Endothelial cell of umbilical vein (primary cell): ENCODE measurements around the gene LYPD5. TPM values are rescaled to one million over a fixed set of nuclear protein-coding genes. Genes with fewer than 3 reads are reported as not detected.
A peak's percentile ranks its signal among the peaks of the same experiment; 100 is the strongest.

Experiments
- BruUV-seq: library from RNA; stranded (reverse); fragments of 400-500 nt; replicated peaks from 2 replicates; lab custom pipeline; 2021; lab: Mats Ljungman, UMichigan
- CTCF ChIA-PET: fragments of 300-600, 350-600 bp; sonication (Branson Sonifier 250); formaldehyde crosslinking; loops from one replicate; lab custom pipeline; 2021; ENCODE audit warnings: antibody characterized with exemption, inconsistent platforms; lab: Charles Lee
- POLR2A ChIA-PET: fragments of 300-600, 350-600 bp; sonication (Branson Sonifier 250); formaldehyde crosslinking; loops from one replicate; lab custom pipeline; 2021; ENCODE audit warnings: antibody characterized with exemption, inconsistent platforms; lab: Charles Lee
- DNase-seq: peaks from one replicate; pipeline ENCODE4 v3.0.0-alpha.2; 2011; ENCODE audit warnings: low read depth, low spot score
- FAIRE-seq: peaks from 2 replicates; lab custom pipeline; 2011; peaks lifted over from hg19 to GRCh38; lab: Jason Lieb, UNC
- H2AFZ ChIP-seq: 2 replicates; pipeline ENCODE4 v1.6.0; 2012; ENCODE audit warnings: low read depth, low read length, control low read depth, inconsistent platforms
- H3K27ac ChIP-seq: 2 replicates; pipeline ENCODE4 v1.5.1; 2011; ENCODE audit warnings: low read depth, mild to moderate bottlenecking, control low read depth, low read length, moderate library complexity; ENCODE audit not compliant: insufficient read depth
- H3K27me3 ChIP-seq, 2 experiments: 2 replicates each; pipeline versions ENCODE4 v1.6.0 to v1.6.1; 2011; ENCODE audit warnings: low read length in 2 of 2, mixed read lengths in 1 of 2; ENCODE audit not compliant: control insufficient read depth in 2 of 2, insufficient read depth in 2 of 2
- H3K36me3 ChIP-seq, 2 experiments: 2 replicates in 1 of 2; 3 replicates in 1 of 2; pipeline ENCODE4 v1.5.1; 2011; ENCODE audit warnings: low read length in 2 of 2, mild to moderate bottlenecking in 1 of 2, moderate library complexity in 1 of 2; ENCODE audit not compliant: control insufficient read depth in 2 of 2, insufficient read depth in 2 of 2; ENCODE audit errors: extremely low read depth in 1 of 2
- H3K4me1 ChIP-seq: 3 replicates; pipeline ENCODE4 v1.5.1; 2011; ENCODE audit warnings: mild to moderate bottlenecking, low read length; ENCODE audit not compliant: control insufficient read depth, insufficient read depth; ENCODE audit errors: extremely low read depth
- H3K4me2 ChIP-seq: 2 replicates; pipeline ENCODE4 v1.6.1; 2011; ENCODE audit warnings: low read length, control low read depth, mixed read lengths; ENCODE audit not compliant: insufficient read depth
- H3K4me3 ChIP-seq, 3 experiments: fragments of 200-600 bp in 1 of 3; sonication (generic), shearing (Covaris generic) in 1 of 3; replicated peaks in 1 of 3; 2 replicates each; pipeline ENCODE4 v1.5.1; 2011 to 2016; ENCODE audit warnings: control low read depth in 3 of 3, low read length in 3 of 3, mild to moderate bottlenecking in 2 of 3, inconsistent platforms in 1 of 3, low read depth in 1 of 3, moderate library complexity in 1 of 3; ENCODE audit not compliant: insufficient read depth in 1 of 3
- H3K79me2 ChIP-seq: 2 replicates; pipeline ENCODE4 v1.6.0; 2012; ENCODE audit warnings: low read length, inconsistent platforms; ENCODE audit not compliant: control insufficient read depth, insufficient read depth
- H3K9ac ChIP-seq: replicated peaks from 2 replicates; pipeline ENCODE3; 2011; ENCODE audit warnings: low read length, control low read depth; ENCODE audit not compliant: insufficient read depth; ENCODE audit errors: extremely low read depth
- H3K9me1 ChIP-seq: replicated peaks from 3 replicates; pipeline ENCODE4 v1.6.0; 2011; ENCODE audit warnings: mild to moderate bottlenecking, low read length; ENCODE audit not compliant: control insufficient read depth, insufficient read depth; ENCODE audit errors: extremely low read depth
- H3K9me3 ChIP-seq: replicated peaks from 2 replicates; pipeline ENCODE4 v1.5.1; 2012; ENCODE audit warnings: low read length, inconsistent platforms; ENCODE audit not compliant: control insufficient read depth, insufficient read depth
- H4K20me1 ChIP-seq: replicated peaks from 2 replicates; pipeline ENCODE3; 2011; ENCODE audit warnings: mild to moderate bottlenecking, low read length; ENCODE audit not compliant: control insufficient read depth, insufficient read depth; ENCODE audit errors: extremely low read depth
- EZH2 ChIP-seq: IDR thresholded peaks from 2 replicates; pipeline ENCODE4 v1.6.1; 2012; ENCODE audit warnings: borderline replicate concordance, low read depth, mild to moderate bottlenecking, moderate library complexity, low read length, inconsistent platforms; ENCODE audit not compliant: severe bottlenecking
- GATA2 ChIP-seq: IDR thresholded peaks from 2 replicates; pipeline ENCODE4 v1.7.0; 2011; ENCODE audit warnings: low read depth, mild to moderate bottlenecking, moderate library complexity, mixed read lengths, low read length; ENCODE audit not compliant: insufficient read length, insufficient read depth
- JUN ChIP-seq: IDR thresholded peaks from 2 replicates; pipeline ENCODE4 v1.6.1; 2011; ENCODE audit warnings: borderline replicate concordance, low read depth; ENCODE audit not compliant: insufficient read length, insufficient read depth
- MYC ChIP-seq: IDR thresholded peaks from one replicate; pipeline ENCODE4 v1.6.1; 2011; ENCODE audit warnings: mild to moderate bottlenecking, low read depth, low read length
- POLR2A ChIP-seq: IDR thresholded peaks from 2 replicates; pipeline ENCODE4 v1.6.1; 2012; ENCODE audit warnings: low read depth, mild to moderate bottlenecking, control low read depth, low read length
- POLR2AphosphoS5 ChIP-seq: IDR thresholded peaks from 2 replicates; pipeline ENCODE4 v1.6.1; 2012; ENCODE audit warnings: low read depth, mild to moderate bottlenecking, control low read depth, low read length, moderate library complexity; ENCODE audit not compliant: insufficient read depth
- dilution Hi-C: fragments of 300-500 bp; cut with MboI; formaldehyde crosslinking; loops from one replicate; pipeline ENCODE4 v1.15.0; 2019; ENCODE audit warnings: low sequenced_read_pairs; ENCODE audit not compliant: extremely low pct_ligation_motif_present
- intact Hi-C: fragments of 100-400 bp; cut with micrococcal nuclease; formaldehyde crosslinking; loops from one replicate; pipeline ENCODE4 v1.10.0; 2022
- polyA plus RNA-seq, 4 experiments: library from polyadenylated mRNA; depleted of rRNA in 3 of 4; stranded (reverse) in 3 of 4; unstranded in 1 of 4; fragments of >200 nt; gene quantifications; 2 replicates each; pipeline versions ENCODE4 v1.2.1 to v1.2.3, GENCODE V29; 2011 to 2012; ENCODE audit warnings: missing spikeins in 1 of 4
- total RNA-seq: library from RNA; stranded (reverse); gene quantifications from 2 replicates; pipeline ENCODE4 v1.2.3, GENCODE V29; 2021
- TF ChIP-seq, protein P1 (sequence below), 2 donors: IDR thresholded peaks; 1 replicate in 1 of 2; 2 replicates in 1 of 2; pipeline ENCODE4 v1.5.1; 2011; ENCODE audit warnings: low read length in 2 of 2, mild to moderate bottlenecking in 2 of 2, moderate library complexity in 2 of 2, control low read depth in 1 of 2, inconsistent platforms in 1 of 2, low read depth in 1 of 2; ENCODE audit not compliant: insufficient read depth in 1 of 2; ENCODE audit errors: extremely low read depth in 1 of 2

LYPD5 gene
- total and polyA plus RNA-seq, 2 donors (not counting 3 experiments of a cell fraction or from before 2014, with no cell fraction given): 0.28 TPM; not detected in 1

- peaks cover 7% of the 10 kb centered on the region for H3K9me3 ChIP-seq
- no peak overlapping the region for H3K27ac ChIP-seq
- H3K9ac ChIP-seq: no peak overlapping the region
- no peaks in the 10 kb centered on the region for H3K27me3 ChIP-seq
- no peak for DNase-seq
- CTCF ChIA-PET: no interaction called here
- no peak overlapping the region for H2AFZ ChIP-seq
- H4K20me1 ChIP-seq: no peaks in the 10 kb centered on the region
- no TSS peak for BruUV-seq
- no peak overlapping the region for H3K4me2 ChIP-seq
- no peaks in the 10 kb centered on the region for H3K4me1 ChIP-seq
- dilution Hi-C loops (no loop called here), intact Hi-C loops (no loop called here)
- H3K36me3 ChIP-seq: peaks cover 6 to 15% of the 10 kb centered on the region in 2 experiments
- H3K9me1 ChIP-seq: no peaks in the 10 kb centered on the region
- POLR2A ChIA-PET: no interaction called here
- FAIRE-seq: no peak
- TF ChIP-seq GATA2: no peak
- TF ChIP-seq MYC: no peak
- no peak for TF ChIP-seq POLR2A
- no peak for TF ChIP-seq JUN
- TF ChIP-seq EZH2: no peak
- TF ChIP-seq POLR2AphosphoS5: no peak
- H3K79me2 ChIP-seq: no peaks in the 10 kb centered on the region
- H3K4me3 ChIP-seq: no peak overlapping the region
Observed at GRCh38 chr19:43839139-43839538, 36.9 kb upstream of the LYPD5 start.

- Histone ChIP-seq H3K79me2 (no peaks in the 10 kb centered on the region), H2AFZ (peak within 1 kb of the TSS; percentile 91), H3K4me2 (peak within 1 kb of the TSS; percentile 69), H3K9me3 (no peaks in the 10 kb centered on the region), H3K9ac (peak within 1 kb of the TSS; percentile 40), H3K4me3 (peak within 1 kb of the TSS; percentile 68 to 94 (median 71)), H3K36me3 (no peaks in the 10 kb centered on the region), H3K27me3 (peaks cover 0 to 3% of the 10 kb centered on the region in 2 experiments), H4K20me1 (no peaks in the 10 kb centered on the region), H3K9me1 (no peaks in the 10 kb centered on the region), H3K4me1 (peaks cover 4% of the 10 kb centered on the region), H3K27ac (no peak within 1 kb of the TSS)
- intact Hi-C loops: loop anchor here (1.0 to 10.0 kb wide), 3 partner anchors 110 to 314 kb away; partner anchors contain the start of genes ZNF224, ZNF234 and ZNF45
- ChIA-PET CTCF (interaction anchor here (0.6 to 1.8 kb wide), 7 partner anchors 8 to 268 kb away, joined by 3 to 11 read pairs (median 3); partner anchors contain the start of gene ZNF45), POLR2A (interaction anchor here (0.6 to 0.8 kb wide), 6 partner anchors 18 to 478 kb away, joined by 3 to 7 read pairs (median 5); partner anchors contain the start of gene ZNF235)
- no TSS peak for BruUV-seq
- dilution Hi-C loops: no loop called here
- DNase-seq (peak; percentile 79), FAIRE-seq (peak; percentile 68)
- TF ChIP-seq, protein P1, sequence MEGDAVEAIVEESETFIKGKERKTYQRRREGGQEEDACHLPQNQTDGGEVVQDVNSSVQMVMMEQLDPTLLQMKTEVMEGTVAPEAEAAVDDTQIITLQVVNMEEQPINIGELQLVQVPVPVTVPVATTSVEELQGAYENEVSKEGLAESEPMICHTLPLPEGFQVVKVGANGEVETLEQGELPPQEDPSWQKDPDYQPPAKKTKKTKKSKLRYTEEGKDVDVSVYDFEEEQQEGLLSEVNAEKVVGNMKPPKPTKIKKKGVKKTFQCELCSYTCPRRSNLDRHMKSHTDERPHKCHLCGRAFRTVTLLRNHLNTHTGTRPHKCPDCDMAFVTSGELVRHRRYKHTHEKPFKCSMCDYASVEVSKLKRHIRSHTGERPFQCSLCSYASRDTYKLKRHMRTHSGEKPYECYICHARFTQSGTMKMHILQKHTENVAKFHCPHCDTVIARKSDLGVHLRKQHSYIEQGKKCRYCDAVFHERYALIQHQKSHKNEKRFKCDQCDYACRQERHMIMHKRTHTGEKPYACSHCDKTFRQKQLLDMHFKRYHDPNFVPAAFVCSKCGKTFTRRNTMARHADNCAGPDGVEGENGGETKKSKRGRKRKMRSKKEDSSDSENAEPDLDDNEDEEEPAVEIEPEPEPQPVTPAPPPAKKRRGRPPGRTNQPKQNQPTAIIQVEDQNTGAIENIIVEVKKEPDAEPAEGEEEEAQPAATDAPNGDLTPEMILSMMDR (IDR thresholded peaks at IDR 0.05; ENCODE audit: extremely low read depth in 1 of 2, insufficient read depth in 1 of 2, low read depth in 1 of 2, low read length in 2 of 2): no peak
- TF ChIP-seq POLR2AphosphoS5: peak; percentile 40
- no peak for TF ChIP-seq EZH2
- peak; percentile 72 for TF ChIP-seq POLR2A
Observed at GRCh38 chr19:43826787-43827754, 24.8 kb upstream of the LYPD5 start, which contains the start of gene ZNF283. Gene ZNF283 (plus strand): TSS chr19:43827321. CDS start chr19:43833505, 6,184 bp downstream.
